Measurements from ENCODE around the gene CXCL9.
"Not testable (repeated sequence)": the region's sequence is repeated elsewhere in the genome, so short reads cannot be mapped to it uniquely, and the experiment has no call there.

The CXCL9 gene

DNA sequence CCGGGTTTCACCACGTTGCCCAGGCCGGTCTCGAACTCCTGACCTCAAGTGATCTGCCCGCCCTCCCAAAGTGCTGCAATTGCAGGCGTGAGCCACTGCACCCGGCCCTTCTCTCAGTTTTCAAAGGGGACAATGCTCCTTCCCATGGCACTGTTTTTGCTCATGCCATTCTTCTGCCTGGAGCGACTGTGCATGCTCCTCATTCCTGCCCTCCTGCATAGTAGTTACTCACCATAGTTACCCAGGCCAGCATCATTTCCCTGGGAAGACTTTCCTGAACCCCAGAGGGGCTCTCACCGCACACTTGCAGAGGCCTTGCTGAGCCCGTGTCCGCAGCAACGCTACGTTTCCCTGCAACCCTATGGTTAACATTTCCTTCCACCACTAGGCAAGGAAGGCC lies 3.3 kb upstream of the CXCL9 start:
- no peak for DNase-seq (ENCODE audit: low spot score)
- TF ChIP-seq CTCF (IDR thresholded peaks at IDR 0.05; ENCODE audit: extremely low read depth, missing control alignments), result no peak

- no peak for DNase-seq (ENCODE audit: low spot score)
- TF ChIP-seq CTCF (IDR thresholded peaks at IDR 0.05; ENCODE audit: extremely low read depth, missing control alignments), result no peak
These were observed 2.0 kb upstream of the CXCL9 start for GRCh38 chr4:76009311-76009710.

- no peak for DNase-seq (ENCODE audit: low spot score)
- no peak for TF ChIP-seq CTCF (IDR thresholded peaks at IDR 0.05; ENCODE audit: extremely low read depth, missing control alignments)
These were observed 3.7 kb downstream of the CXCL9 start for GRCh38 chr4:76003620-76004019.

- no peak for TF ChIP-seq CTCF (IDR thresholded peaks at IDR 0.05; ENCODE audit: extremely low read depth, missing control alignments)
- DNase-seq (ENCODE audit: low spot score), result no peak
These were observed 4.3 kb downstream of the CXCL9 start for GRCh38 chr4:76003035-76003434.

DNA sequence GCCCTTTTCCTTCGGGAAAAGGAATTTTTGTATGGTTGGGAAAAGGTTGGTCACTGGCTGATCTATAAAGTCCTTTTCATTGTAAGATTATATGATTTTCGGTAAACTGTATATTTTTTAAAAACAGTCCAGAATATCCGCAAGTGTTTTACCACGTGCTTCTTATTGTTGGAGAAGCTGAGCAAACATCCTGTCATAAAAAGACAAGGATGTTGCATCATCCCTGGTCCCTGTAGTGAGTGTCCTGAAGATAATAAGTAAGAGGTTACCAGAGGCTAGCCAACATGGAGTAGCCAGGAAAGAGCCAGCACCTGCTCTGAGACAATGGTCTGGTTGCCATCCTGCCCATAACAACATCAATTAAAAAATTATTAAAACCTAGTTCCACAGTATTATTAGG lies 5.1 kb downstream of the CXCL9 start:
- no peak for TF ChIP-seq CTCF (IDR thresholded peaks at IDR 0.05; ENCODE audit: extremely low read depth, missing control alignments)

DNA sequence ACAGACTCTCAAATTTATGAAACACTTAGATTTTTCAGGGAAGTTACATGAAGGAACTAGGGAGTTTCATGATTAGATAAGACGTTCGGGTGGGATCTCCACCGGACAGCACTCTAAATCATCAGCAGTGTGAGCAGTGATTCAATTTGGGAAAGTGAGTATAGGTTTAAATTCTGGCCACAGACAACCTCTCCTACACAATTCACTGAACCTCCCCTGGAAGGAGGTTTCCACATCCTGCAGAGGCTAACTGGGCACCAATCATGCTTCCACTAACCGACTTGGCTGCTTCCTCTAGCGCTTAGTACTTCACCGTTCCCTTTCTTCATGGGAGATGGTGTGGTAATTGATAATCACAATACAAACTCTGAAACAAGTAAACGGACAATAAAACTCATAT lies 5.6 kb downstream of the CXCL9 start:
- no peak for TF ChIP-seq CTCF (IDR thresholded peaks at IDR 0.05; ENCODE audit: extremely low read depth, missing control alignments)
- DNase-seq (ENCODE audit: low spot score), result no peak

More for the DNA sequence above, 5.1 kb downstream of the CXCL9 start:
- no peak for DNase-seq (ENCODE audit: low spot score)

DNA sequence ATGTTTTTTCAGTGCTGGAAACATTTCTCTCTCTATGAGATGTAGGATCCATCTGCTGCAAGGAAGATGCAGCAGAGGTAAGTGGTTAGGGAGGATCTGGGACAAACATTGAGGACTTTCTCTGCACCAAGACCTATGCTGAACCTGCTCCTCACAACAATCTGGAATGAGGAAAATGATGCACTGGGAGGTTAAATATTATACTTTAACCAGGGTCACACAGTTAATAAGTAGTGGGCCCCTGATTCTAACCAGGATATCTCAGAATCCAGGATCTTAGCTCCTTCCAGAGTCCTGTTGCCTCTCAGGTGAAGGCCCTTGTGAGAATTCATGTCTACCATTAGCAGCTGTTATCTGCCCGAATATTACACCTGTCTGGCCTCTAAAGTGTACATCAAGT lies 7.0 kb downstream of the CXCL9 start:
- no peak for TF ChIP-seq CTCF (IDR thresholded peaks at IDR 0.05; ENCODE audit: extremely low read depth, missing control alignments)
- DNase-seq (ENCODE audit: low spot score), result no peak

GRCh38 chr4:75998525-75999147 lies 8.7 kb downstream of the CXCL9 start:
- not testable (repeated sequence) for DNase-seq (ENCODE audit: low spot score)

All from GM20000 (cell line).